Measurements from ENCODE around the gene SURF1. TPM values are rescaled to one million over a fixed set of nuclear protein-coding genes. Genes with fewer than 3 reads are reported as not detected.
A peak's percentile ranks its signal among the peaks of the same experiment; 100 is the strongest.
"Not testable (repeated sequence)": the region's sequence is repeated elsewhere in the genome, so short reads cannot be mapped to it uniquely, and the experiment has no call there.

The SURF1 gene
- total RNA-seq, 2 donors from 2014 or later, result 26.0 to 28.4 TPM

DNA sequence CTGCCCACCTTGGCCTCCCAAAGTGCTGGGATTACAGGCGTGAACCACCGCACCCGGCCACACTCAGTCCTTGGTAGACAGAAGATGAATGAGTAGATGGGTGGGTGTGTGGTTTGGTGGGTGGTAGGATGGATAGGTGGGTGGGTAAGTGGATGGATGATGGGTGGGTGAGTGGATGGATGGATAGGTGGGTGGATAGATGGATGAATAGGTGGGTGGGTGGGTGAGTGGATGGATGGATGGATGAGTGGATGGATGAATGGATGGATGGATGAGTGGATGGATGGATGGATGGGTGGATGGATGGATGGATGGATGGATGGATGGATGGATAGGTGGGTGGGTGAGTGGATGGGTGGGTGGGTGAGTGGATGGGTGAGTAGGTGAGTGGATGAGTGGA lies 36.0 kb upstream of the SURF1 start:
- not testable (repeated sequence) for ATAC-seq; H3K36me3 Mint-ChIP-seq; H3K4me3 Mint-ChIP-seq; H3K27me3 Mint-ChIP-seq; H3K4me1 Mint-ChIP-seq (ENCODE audit: low read depth in 2 of 2); DNase-seq (ENCODE audit: low spot score); H3K27ac Mint-ChIP-seq; H3K9me3 Mint-ChIP-seq

GRCh38 chr9:133391449-133391848 lies 35.2 kb upstream of the SURF1 start:
- H3K4me1 Mint-ChIP-seq (ENCODE audit: low read depth in 2 of 2); H3K27me3 Mint-ChIP-seq; H3K4me3 Mint-ChIP-seq; DNase-seq (ENCODE audit: low spot score); H3K36me3 Mint-ChIP-seq; H3K27ac Mint-ChIP-seq; ATAC-seq; H3K9me3 Mint-ChIP-seq: not testable (repeated sequence)

DNA sequence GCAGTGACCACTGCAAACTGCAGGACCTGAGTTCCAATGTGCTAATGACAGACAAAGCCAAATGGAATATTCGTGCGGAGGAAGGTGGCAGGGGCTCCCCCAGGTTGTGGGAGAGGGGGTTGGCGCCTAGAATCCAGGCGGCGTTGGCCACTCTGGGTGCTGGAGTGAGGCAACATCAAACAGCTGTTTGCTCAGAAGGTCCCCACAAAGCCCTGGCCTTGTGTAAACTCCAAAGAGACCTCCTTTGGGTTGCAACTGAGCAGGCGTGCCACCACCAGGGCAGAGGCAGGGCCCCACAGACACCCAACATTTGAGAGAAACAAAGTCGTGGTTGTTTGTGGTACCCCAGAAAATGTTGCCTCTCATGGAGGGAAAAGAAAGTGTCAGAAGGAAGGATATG lies 34.4 kb upstream of the SURF1 start:
- H3K4me3 Mint-ChIP-seq, result no peak overlapping the region
- no peaks in the 10 kb centered on the region for H3K9me3 Mint-ChIP-seq
- no peak overlapping the region for H3K27ac Mint-ChIP-seq
- no peaks in the 10 kb centered on the region for H3K36me3 Mint-ChIP-seq
- peaks cover 0 to 7% of the 10 kb centered on the region in 2 donors for H3K27me3 Mint-ChIP-seq
- no peak for DNase-seq (ENCODE audit: low spot score)
- ATAC-seq, result no peak
- H3K4me1 Mint-ChIP-seq (ENCODE audit: low read depth in 2 of 2), result no peaks in the 10 kb centered on the region

DNA sequence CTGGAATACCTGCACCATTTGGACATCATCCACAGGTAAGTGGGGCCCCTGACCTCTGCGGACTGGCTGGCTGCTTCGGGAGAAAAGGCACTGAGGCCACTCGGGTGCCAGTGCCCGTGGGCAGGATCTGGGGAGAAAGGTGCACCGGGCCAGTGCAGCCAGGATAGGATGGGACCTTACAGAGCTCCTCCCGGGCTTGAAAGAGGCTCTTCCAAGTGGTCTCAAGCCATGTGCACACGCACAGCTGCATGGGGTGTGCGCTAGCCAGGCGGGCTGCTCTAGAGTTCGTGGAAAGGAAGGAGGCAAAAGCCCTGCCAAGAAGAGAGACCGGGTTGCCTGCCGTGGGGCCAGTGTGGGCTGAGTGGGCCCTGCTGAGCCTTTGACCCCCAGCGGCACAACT lies 33.3 kb upstream of the SURF1 start:
- Mint-ChIP-seq H3K4me1 (ENCODE audit: low read depth in 2 of 2) (no peaks in the 10 kb centered on the region), H3K9me3 (no peaks in the 10 kb centered on the region), H3K27me3 (peaks cover 0 to 3% of the 10 kb centered on the region in 2 donors), H3K27ac (no peak overlapping the region), H3K4me3 (no peak overlapping the region), H3K36me3 (no peaks in the 10 kb centered on the region)
- DNase-seq (ENCODE audit: low spot score), result no peak
- ATAC-seq, result no peak

GRCh38 chr9:133389025-133389557 lies 32.8 kb upstream of the SURF1 start:
- DNase-seq (ENCODE audit: low spot score) (no peak), ATAC-seq (no peak)
- Mint-ChIP-seq H3K4me3 (no peak overlapping the region), H3K4me1 (ENCODE audit: low read depth in 2 of 2) (no peaks in the 10 kb centered on the region), H3K27me3 (peaks cover 0 to 3% of the 10 kb centered on the region in 2 donors), H3K36me3 (no peaks in the 10 kb centered on the region), H3K27ac (no peak overlapping the region), H3K9me3 (no peaks in the 10 kb centered on the region)

DNA sequence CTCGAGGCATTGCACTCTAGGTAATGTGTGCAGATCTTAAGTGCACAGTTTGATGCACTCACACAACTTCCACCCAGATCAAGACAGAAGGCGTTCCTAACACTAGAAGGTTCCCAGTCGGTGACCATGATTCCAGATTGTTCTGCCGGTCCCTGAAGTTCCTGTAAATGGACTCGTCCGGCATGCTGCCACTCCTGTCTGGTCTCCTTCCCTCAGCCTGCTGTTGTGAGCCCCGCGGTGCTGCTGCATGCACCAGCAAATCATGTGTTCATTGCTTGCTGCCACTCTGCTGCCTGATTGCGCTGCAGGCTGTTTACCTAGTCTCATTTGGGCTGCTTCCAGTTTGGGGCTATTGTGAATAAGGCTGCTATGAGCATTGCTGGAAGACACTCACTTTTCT lies 31.4 kb upstream of the SURF1 start:
- Mint-ChIP-seq H3K4me3 (no peak overlapping the region), H3K9me3 (no peaks in the 10 kb centered on the region), H3K4me1 (ENCODE audit: low read depth in 2 of 2) (no peaks in the 10 kb centered on the region), H3K27me3 (no peaks in the 10 kb centered on the region), H3K36me3 (no peaks in the 10 kb centered on the region), H3K27ac (no peak overlapping the region)
- DNase-seq (ENCODE audit: low spot score), result no peak
- no peak for ATAC-seq

DNA sequence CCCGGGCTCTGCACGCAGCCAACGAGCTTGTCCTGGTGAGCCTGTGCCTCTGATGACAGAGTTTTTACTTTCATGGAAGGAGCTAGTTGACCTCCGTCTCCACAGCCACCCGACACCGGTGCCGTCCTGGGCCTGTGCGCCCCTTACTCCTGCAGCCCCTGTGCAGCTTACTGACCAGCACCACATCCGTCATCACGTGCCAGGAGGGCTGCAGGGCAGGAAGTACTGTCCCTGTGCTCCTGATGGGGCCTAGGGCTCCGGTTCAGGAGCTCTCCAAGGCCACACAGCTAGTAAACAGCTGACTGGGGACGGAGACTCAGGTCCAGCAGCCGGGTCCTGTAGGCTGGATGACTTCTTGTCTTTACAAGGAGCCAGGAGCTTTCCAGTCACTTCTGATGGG lies 30.1 kb upstream of the SURF1 start:
- Mint-ChIP-seq H3K9me3 (no peaks in the 10 kb centered on the region), H3K27ac (no peak overlapping the region), H3K4me1 (ENCODE audit: low read depth in 2 of 2) (no peaks in the 10 kb centered on the region), H3K27me3 (no peaks in the 10 kb centered on the region), H3K4me3 (no peak overlapping the region), H3K36me3 (no peaks in the 10 kb centered on the region)
- ATAC-seq (no peak), DNase-seq (ENCODE audit: low spot score) (no peak)

GRCh38 chr9:133385452-133385851 lies 29.2 kb upstream of the SURF1 start:
- Mint-ChIP-seq H3K27me3 (no peaks in the 10 kb centered on the region), H3K27ac (no peak overlapping the region), H3K36me3 (no peaks in the 10 kb centered on the region), H3K9me3 (no peaks in the 10 kb centered on the region), H3K4me3 (no peak overlapping the region), H3K4me1 (ENCODE audit: low read depth in 2 of 2) (no peaks in the 10 kb centered on the region)
- ATAC-seq, result no peak
- DNase-seq (ENCODE audit: low spot score), result no peak

DNA sequence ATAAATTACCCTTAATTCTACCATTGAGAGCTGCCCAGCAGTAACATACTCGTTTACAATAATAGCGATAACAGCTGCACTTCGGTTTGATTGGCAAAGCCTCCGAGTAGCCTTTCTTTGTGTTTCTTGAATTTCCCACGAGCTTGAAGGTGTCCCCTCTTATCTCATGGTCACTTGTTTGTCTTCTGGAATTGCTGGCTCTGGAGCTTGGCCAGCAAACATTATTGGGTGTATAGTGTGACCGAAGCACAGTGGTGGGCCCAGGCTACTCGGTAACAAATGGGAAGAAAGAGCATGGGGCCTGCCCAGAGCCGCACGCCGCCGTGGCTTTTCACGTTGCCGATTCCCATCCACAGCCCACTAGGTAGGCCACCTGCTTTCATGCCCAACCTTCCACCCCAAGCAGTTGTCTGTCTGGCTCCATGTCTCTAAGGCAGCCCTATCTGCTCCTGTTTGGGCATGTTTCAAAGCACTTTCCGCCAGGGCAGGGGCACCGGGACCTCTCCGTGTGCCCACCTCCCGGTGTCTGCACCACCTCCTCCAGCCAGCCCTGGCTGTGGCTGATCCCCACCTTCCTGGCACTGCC lies 28.5 kb upstream of the SURF1 start:
- H3K4me1 Mint-ChIP-seq (ENCODE audit: low read depth in 2 of 2), result no peaks in the 10 kb centered on the region
- ATAC-seq, result no peak

GRCh38 chr9:133383438-133383837 lies 27.2 kb upstream of the SURF1 start:
- Mint-ChIP-seq H3K27ac (no peak overlapping the region), H3K4me1 (ENCODE audit: low read depth in 2 of 2) (no peaks in the 10 kb centered on the region), H3K27me3 (no peaks in the 10 kb centered on the region), H3K36me3 (no peaks in the 10 kb centered on the region), H3K9me3 (no peaks in the 10 kb centered on the region), H3K4me3 (no peak overlapping the region)
- ATAC-seq, result no peak
- DNase-seq (ENCODE audit: low spot score), result no peak

More for the DNA sequence above, 28.5 kb upstream of the SURF1 start:
- H3K9me3 Mint-ChIP-seq, result no peaks in the 10 kb centered on the region
- H3K4me3 Mint-ChIP-seq, result no peak overlapping the region
- H3K27ac Mint-ChIP-seq, result no peak overlapping the region
- H3K36me3 Mint-ChIP-seq, result no peaks in the 10 kb centered on the region
- DNase-seq (ENCODE audit: low spot score), result no peak
- H3K27me3 Mint-ChIP-seq, result no peaks in the 10 kb centered on the region

DNA sequence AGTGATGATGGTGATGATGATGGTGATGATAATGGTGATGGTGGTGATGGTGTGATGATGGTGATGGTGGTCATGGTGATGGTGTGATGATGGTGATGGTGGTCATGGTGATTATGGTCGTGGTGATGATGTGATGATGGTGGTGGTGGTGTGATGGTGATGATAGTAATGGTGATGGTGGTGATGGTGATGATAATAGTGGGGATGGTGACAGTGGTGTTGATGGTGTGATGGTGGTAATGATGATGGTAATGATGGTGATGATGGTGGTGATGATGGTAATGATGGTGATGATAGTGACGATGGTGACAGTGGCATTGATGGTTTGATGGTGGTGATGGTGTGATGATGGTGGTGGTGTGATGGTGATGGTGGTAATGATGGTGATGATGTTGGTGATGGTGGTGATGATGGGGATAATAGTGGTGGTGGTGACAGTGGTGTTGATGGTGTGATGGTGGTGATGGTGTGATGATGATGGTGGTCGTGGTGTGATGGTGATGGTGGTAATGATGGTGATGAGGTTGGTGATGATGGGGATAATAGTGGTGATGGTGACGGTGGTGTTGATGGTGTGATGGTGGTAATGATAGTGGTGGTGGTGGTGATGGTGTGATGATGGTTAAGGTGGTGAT lies 26.3 kb upstream of the SURF1 start:
- no peaks in the 10 kb centered on the region for H3K27me3 Mint-ChIP-seq
- H3K9me3 Mint-ChIP-seq, result no peaks in the 10 kb centered on the region
- H3K27ac Mint-ChIP-seq, result no peak overlapping the region
- H3K36me3 Mint-ChIP-seq, result no peaks in the 10 kb centered on the region
- DNase-seq (ENCODE audit: low spot score) (no peak), ATAC-seq (peak in 1 of 2 donors; percentile 35)
- H3K4me3 Mint-ChIP-seq, result no peak overlapping the region
- no peaks in the 10 kb centered on the region for H3K4me1 Mint-ChIP-seq (ENCODE audit: low read depth in 2 of 2)

DNA sequence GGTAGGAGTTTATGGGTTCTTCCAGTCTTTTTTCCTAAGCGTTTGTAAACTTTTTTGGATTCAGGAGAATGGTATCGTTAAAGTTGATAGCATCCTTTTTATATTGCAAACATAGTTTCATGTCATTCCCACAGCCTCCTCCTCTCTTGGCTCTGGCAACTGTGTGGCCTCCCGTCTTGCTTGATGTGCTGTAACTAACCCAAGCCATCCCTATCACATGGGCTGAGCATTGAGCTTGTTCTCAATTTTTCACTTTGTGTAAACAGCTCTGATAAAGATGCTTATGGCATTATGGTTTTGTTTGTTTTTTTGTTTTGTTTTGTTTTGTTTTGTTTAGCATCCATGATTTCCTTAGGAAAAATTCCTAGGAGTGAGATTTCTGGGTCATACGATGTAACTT lies 24.4 kb upstream of the SURF1 start:
- Mint-ChIP-seq H3K9me3 (no peaks in the 10 kb centered on the region), H3K27ac (no peak overlapping the region), H3K4me1 (ENCODE audit: low read depth in 2 of 2) (no peaks in the 10 kb centered on the region), H3K4me3 (no peak overlapping the region), H3K36me3 (no peaks in the 10 kb centered on the region), H3K27me3 (no peaks in the 10 kb centered on the region)
- ATAC-seq (no peak), DNase-seq (ENCODE audit: low spot score) (no peak)

- Mint-ChIP-seq H3K9me3 (no peaks in the 10 kb centered on the region), H3K4me1 (ENCODE audit: low read depth in 2 of 2) (peaks cover 0 to 7% of the 10 kb centered on the region in 2 donors), H3K4me3 (no peak overlapping the region), H3K27me3 (no peaks in the 10 kb centered on the region), H3K27ac (no peak overlapping the region), H3K36me3 (peaks cover 6% of the 10 kb centered on the region)
- ATAC-seq, result no peak
- no peak for DNase-seq (ENCODE audit: low spot score)
Measured at GRCh38 chr9:133379153-133380086, 23.1 kb upstream of the SURF1 start.

GRCh38 chr9:133378408-133378962 lies 22.2 kb upstream of the SURF1 start:
- no peak overlapping the region for H3K4me3 Mint-ChIP-seq
- no peak overlapping the region for H3K27ac Mint-ChIP-seq
- DNase-seq (ENCODE audit: low spot score) (no peak), ATAC-seq (no peak)
- H3K27me3 Mint-ChIP-seq, result no peaks in the 10 kb centered on the region
- H3K9me3 Mint-ChIP-seq, result no peaks in the 10 kb centered on the region
- peaks cover under 1 to 7% of the 10 kb centered on the region in 2 donors for H3K4me1 Mint-ChIP-seq (ENCODE audit: low read depth in 2 of 2)
- H3K36me3 Mint-ChIP-seq, result peaks cover 6% of the 10 kb centered on the region
